DLD1 (cell line): ENCODE data around the gene HSF2BP.
"Not testable (repeated sequence)": the region's sequence is repeated elsewhere in the genome, so short reads cannot be mapped to it uniquely, and the experiment has no call there.

Experiments
- in situ Hi-C: cut with HindIII; loops from 2 replicates; pipeline ENCODE4 v1.10.0; 2017; ENCODE audit warnings: low sequenced_read_pairs

Gene HSF2BP

GRCh38 chr21:43562451-43562850 is 96.8 kb downstream of the HSF2BP start:
- in situ Hi-C loops, result not testable (repeated sequence)

DNA sequence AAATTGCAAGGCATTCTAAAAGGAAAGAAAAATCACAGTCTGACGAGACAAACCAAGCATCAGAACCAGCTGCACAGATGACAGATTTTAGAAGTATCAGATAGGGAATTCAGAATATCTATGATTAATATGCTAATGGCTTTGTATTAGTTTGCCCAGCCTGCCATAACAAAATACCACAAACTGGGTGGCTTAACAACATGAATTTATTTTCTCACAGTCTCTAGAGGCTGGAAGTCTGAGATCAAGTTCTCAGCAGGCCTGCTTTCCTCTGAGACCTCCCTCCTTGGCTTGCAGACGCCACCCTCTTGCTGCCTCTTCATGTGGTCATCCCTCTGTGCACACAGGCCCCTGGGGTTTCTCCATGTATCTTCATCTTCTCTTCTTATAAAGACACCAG is 118.7 kb downstream of the HSF2BP start:
- in situ Hi-C loops, result not testable (repeated sequence)

DNA sequence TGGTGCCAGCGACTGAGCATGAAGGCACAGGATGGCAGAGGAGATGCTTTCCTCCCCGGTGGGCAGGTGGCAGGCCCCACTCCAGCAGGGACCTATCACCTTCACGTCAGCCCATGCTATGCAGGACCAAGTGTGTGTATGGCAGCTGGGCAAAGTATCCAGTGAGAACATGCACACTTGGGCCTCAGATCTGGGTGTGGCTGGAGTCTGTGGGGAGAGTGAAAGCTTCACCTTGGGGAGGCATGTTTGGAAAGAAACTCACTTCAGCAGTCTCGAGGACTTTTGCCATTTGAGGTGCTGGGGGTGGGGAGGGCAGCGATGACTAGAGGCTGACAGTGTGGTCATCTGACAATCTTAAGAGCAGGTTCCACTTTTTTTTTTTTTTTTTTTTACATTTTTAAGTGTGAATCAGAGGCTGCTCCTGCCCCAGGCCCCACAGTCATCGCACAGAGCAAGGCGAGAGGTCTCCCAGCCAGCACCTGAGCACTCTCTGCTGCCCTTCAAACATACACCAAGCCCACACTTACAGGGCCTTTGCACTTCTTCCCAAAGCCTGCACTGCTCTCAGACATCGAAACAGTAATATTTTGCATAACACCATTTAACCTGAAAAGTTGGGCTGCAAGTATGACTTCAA is 136.7 kb downstream of the HSF2BP start:
- in situ Hi-C loops, result not testable (repeated sequence)

DNA sequence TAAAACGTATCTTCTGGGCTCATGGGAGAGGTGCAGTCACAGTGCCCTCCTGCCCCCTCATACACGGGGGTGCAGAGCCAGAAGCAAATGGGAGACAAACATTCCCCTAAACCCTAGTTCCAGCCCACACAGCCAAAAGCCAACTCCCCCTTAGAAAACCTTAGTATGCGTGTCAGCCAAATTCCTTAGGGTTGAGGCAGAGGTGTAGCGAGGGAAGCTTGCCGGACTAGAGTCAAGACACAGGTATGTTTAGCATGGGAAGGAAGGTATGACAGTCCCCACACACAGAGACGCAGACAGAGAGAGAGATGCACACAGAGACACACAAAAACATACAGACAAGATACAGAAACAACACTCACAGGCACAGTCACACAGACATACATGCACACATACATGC is 141.6 kb downstream of the HSF2BP start:
- in situ Hi-C loops, result not testable (repeated sequence)

DNA sequence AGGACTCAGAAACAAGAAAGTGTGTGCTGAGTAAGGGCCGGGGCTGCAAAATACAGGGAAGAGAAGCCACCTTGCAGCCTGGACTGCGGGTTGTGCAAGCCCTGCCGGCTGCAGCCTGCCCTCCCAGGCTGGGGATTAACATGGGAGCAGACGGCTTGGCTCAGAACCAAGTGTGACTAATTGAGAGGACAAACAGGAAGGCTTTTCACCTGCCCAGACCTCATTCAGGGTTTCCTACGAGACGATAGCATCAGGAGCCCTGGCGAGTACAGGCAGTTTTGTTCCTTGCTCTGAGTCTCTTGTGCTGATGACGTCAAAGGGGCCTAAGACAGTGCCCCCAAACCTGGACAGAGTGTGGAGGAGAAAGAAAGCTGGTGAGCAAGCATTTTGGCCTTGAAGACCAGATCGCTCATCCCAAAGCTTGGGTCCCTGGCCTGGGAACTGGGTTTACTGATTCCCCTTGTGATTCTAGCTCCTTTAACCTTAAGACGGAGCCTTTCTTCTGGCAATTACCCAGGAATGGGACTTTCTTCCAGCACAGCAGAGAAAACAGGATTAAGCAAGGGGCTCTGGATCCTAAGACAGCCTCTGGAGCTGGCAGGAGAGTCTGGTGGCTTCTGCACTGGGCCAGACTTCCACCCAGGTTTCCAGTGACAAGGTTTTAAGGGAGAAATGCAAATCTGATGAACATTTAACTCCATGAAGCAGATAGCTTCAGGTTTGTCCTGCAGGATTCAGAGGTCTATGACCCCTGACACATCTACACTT is 142.2 kb downstream of the HSF2BP start:
- in situ Hi-C loops, result not testable (repeated sequence)

- in situ Hi-C loops, result not testable (repeated sequence)
Measured at GRCh38 chr21:43516295-43516847, 142.9 kb downstream of the HSF2BP start.

DNA sequence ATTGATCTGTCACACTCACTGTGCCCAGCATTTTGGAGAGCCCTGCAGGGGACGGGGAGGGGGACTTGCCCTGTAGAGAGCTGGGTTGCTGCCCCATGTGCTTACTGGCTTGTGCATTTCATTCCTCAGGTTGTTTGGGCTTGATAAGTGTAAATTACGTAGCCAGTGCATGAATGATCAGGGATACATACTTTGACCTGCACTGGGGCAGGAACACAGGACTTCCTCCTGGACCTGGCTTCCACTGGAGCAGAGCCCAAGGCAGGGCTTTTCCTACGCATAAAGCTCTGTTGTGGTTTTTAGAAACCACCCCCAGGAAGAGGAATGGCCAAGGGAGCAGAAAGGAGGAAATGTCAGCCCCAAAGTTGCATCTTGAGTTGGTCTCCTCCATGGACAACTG is 144.5 kb downstream of the HSF2BP start:
- in situ Hi-C loops, result not testable (repeated sequence)

- in situ Hi-C loops, result not testable (repeated sequence)
Measured at GRCh38 chr21:43513023-43513422, 146.3 kb downstream of the HSF2BP start.

GRCh38 chr21:43511209-43511608 is 148.1 kb downstream of the HSF2BP start:
- in situ Hi-C loops, result not testable (repeated sequence)

- in situ Hi-C loops, result not testable (repeated sequence)
Measured at GRCh38 chr21:43510669-43511068, 148.6 kb downstream of the HSF2BP start.

- in situ Hi-C loops, result not testable (repeated sequence)
Measured at GRCh38 chr21:43503892-43504291, 155.4 kb downstream of the HSF2BP start.

GRCh38 chr21:43503075-43503750 is 156.1 kb downstream of the HSF2BP start:
- in situ Hi-C loops, result not testable (repeated sequence)

- in situ Hi-C loops, result not testable (repeated sequence)
Measured at GRCh38 chr21:43502407-43503071, 156.7 kb downstream of the HSF2BP start.

DNA sequence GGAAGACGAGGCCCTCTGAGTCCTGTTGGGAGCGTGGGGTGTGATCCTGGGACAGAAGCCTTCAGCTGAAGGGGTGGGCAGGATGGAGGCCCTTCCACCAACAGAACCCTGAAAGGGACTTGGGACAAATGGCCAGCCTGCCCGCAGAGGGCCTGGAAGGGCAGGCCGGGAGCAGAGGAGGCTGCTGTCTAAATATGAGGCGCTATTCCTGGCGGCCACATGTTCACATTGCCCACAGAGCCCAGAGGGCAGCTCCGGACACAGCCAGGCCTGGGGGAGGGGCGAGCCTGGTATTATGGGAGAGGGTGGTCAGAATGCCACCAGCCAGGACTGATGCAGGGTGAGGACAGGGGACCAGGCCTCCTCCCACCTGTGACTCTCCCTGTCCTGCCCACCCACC is 160.4 kb downstream of the HSF2BP start:
- in situ Hi-C loops, result not testable (repeated sequence)

DNA sequence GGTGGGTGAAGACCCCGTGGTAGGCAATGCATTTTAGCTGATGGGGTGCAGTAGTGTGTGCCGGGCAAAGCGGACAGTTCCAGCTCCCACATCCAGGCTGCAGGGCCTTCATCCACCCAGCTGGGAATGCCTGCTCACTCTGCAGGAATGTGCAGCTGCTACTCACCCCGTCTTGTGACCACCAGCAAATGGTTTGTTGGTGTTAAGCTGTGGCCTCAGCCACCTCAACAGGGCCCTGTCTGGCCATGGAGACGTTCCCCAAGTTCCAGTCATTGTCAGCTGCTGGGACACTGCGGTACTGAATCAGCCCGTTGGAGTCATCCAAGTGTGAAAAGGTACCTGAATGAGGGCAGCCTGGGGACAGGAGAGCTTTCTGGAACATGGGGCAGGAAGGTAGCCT is 161.2 kb downstream of the HSF2BP start:
- in situ Hi-C loops, result not testable (repeated sequence)

GRCh38 chr21:43494279-43495012 is 164.8 kb downstream of the HSF2BP start:
- in situ Hi-C loops, result not testable (repeated sequence)

DNA sequence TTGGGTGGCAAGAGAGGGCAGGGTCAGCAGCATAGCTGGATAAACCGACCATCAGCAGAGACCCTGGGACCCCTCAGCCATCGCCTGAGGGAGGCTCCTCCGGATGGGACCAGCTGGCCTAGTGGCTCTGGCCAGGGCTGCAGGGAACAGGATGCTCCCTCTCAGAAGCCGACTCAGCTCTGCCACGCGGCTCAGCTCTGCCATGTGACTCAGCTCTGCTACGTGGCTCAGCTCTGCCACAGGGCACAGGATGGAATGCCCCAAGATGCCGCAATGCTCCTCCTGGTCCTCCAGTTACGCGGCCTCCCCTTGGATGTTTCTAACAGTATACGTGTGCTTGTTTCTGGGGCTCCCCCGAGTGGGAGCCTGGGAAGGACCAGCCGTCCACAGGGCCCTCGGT is 165.8 kb downstream of the HSF2BP start:
- in situ Hi-C loops, result not testable (repeated sequence)

DNA sequence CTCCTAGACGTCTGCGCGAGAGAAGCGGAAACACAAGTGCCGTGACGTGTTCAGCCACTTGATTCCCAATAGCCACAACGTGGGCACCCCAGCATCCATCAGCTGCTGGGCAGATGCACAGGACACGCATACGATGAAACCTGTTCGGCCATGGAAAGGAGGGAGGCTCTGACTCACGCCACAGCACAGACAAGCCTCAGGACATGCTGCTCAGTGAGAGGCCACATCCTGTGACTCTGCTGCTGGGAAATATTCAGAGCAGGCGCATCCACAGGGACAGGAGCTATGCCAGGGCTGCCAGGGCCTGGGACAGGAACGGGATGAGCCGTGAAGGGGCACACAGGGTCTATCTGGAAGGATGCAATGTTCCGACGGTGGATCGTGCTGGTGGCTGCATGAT is 171.1 kb downstream of the HSF2BP start:
- in situ Hi-C loops, result not testable (repeated sequence)

- in situ Hi-C loops, result not testable (repeated sequence)
Measured at GRCh38 chr21:43486051-43486450, 173.2 kb downstream of the HSF2BP start.

DNA sequence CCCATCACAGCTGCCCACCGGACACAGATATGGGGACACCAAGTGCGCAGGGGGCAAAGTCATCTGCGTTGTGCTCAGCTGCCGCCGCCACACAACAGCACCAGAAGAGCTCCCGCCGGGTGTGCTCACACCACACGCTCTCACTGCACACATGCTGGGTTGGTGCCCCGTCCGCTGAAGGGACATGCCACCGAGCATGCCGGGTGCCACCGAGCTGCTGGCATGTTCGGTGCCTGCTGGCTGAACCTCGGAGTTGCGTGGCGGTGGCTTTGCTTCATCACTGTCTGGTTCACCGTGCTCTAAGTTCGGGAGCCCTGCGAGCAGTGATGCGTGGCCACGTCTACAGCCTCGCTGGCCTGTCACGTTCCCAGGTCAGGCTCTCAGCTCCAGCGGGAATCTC is 174.3 kb downstream of the HSF2BP start:
- in situ Hi-C loops, result not testable (repeated sequence)
